ENCODE results near the gene MUC21. TPM values are rescaled to one million over a fixed set of nuclear protein-coding genes. Genes with fewer than 3 reads are reported as not detected.
"Not testable (repeated sequence)": the region's sequence is repeated elsewhere in the genome, so short reads cannot be mapped to it uniquely, and the experiment has no call there.

Gene MUC21
- total RNA-seq, 2 donors from 2014 or later, result not detected

GRCh38 chr6:31020631-31021255 is 37.2 kb downstream of the MUC21 start:
- H3K27ac Mint-ChIP-seq; ATAC-seq; DNase-seq (ENCODE audit: low spot score in 2 of 2); H3K36me3 Mint-ChIP-seq; H3K9me3 Mint-ChIP-seq: not testable (repeated sequence)

- H3K36me3 Mint-ChIP-seq; H3K9me3 Mint-ChIP-seq; DNase-seq (ENCODE audit: low spot score in 2 of 2); H3K27ac Mint-ChIP-seq; ATAC-seq: not testable (repeated sequence)
Measured at GRCh38 chr6:31021705-31022531, 38.4 kb downstream of the MUC21 start.

- DNase-seq (ENCODE audit: low spot score in 2 of 2) (no peak), ATAC-seq (peak; percentile 18 to 58)
- Mint-ChIP-seq H3K36me3 (no peaks in the 10 kb centered on the region), H3K9me3 (no peaks in the 10 kb centered on the region), H3K27ac (no peak overlapping the region)
Measured at GRCh38 chr6:31025595-31025994, 42.1 kb downstream of the MUC21 start.

- DNase-seq (ENCODE audit: low spot score in 2 of 2), result no peak
- peak; percentile 82 to 88 for ATAC-seq
- no peak overlapping the region for H3K27ac Mint-ChIP-seq
- no peaks in the 10 kb centered on the region for H3K36me3 Mint-ChIP-seq
- H3K9me3 Mint-ChIP-seq, result no peaks in the 10 kb centered on the region
Measured at GRCh38 chr6:31031095-31031494, 47.6 kb downstream of the MUC21 start.

GRCh38 chr6:31033075-31033474 is 49.6 kb downstream of the MUC21 start:
- no peaks in the 10 kb centered on the region for H3K36me3 Mint-ChIP-seq

GRCh38 chr6:31035862-31036497 is 52.5 kb downstream of the MUC21 start:
- DNase-seq (ENCODE audit: low spot score in 2 of 2) (no peak), ATAC-seq (no peak)
- Mint-ChIP-seq H3K36me3 (no peaks in the 10 kb centered on the region), H3K27ac (no peak overlapping the region), H3K9me3 (no peaks in the 10 kb centered on the region)

More at GRCh38 chr6:31033075-31033474, 49.6 kb downstream of the MUC21 start:
- Mint-ChIP-seq H3K9me3 (no peaks in the 10 kb centered on the region), H3K27ac (peak overlapping the region in 1 of 2 donors; percentile 10)
- DNase-seq (ENCODE audit: low spot score in 2 of 2) (no peak), ATAC-seq (no peak)

GRCh38 chr6:31037169-31037568 is 53.7 kb downstream of the MUC21 start:
- Mint-ChIP-seq H3K9me3 (no peaks in the 10 kb centered on the region), H3K36me3 (no peaks in the 10 kb centered on the region)
- no peak for DNase-seq (ENCODE audit: low spot score in 2 of 2)

GRCh38 chr6:31037682-31038081 is 54.2 kb downstream of the MUC21 start:
- Mint-ChIP-seq H3K36me3 (no peaks in the 10 kb centered on the region), H3K9me3 (no peaks in the 10 kb centered on the region), H3K27ac (no peak overlapping the region)
- no peak for ATAC-seq
- no peak for DNase-seq (ENCODE audit: low spot score in 2 of 2)

More at GRCh38 chr6:31037169-31037568, 53.7 kb downstream of the MUC21 start:
- no peak for ATAC-seq
- H3K27ac Mint-ChIP-seq, result no peak overlapping the region

- H3K9me3 Mint-ChIP-seq, result no peaks in the 10 kb centered on the region
- ATAC-seq (no peak), DNase-seq (ENCODE audit: low spot score in 2 of 2) (no peak)
- no peak overlapping the region for H3K27ac Mint-ChIP-seq
- no peaks in the 10 kb centered on the region for H3K36me3 Mint-ChIP-seq
Measured at GRCh38 chr6:31038559-31038958, 55.0 kb downstream of the MUC21 start.

Other genes starting within 250 kb of the MUC21 start
- 100 to 1,000 TPM; 194 to 219 TPM for gene FLOT1, start 241.0 kb upstream of the MUC21 start, total RNA-seq
- gene IER3, start 239.2 kb upstream of the MUC21 start, total RNA-seq, result 100 to 1,000 TPM in 1 of 2 donors, 10 to 100 TPM in 1; 70.0 to 279 TPM
- 10 to 100 TPM; 15.2 to 20.7 TPM for gene DDR1, start 99.2 kb upstream of the MUC21 start, total RNA-seq
- 10 to 100 TPM; 27.6 to 44.9 TPM for gene GTF2H4, start 75.5 kb upstream of the MUC21 start, total RNA-seq
- gene VARS2, start 69.5 kb upstream of the MUC21 start, total RNA-seq, result 10 to 100 TPM; 55.1 to 55.7 TPM
- gene SFTA2, start 51.5 kb upstream of the MUC21 start, total RNA-seq, result not detected
- not detected for gene MUCL3, start 42.7 kb upstream of the MUC21 start, total RNA-seq
- gene MUC22, start 26.8 kb downstream of the MUC21 start, total RNA-seq, result not detected
- not detected for gene C6orf15, start 128.9 kb downstream of the MUC21 start, total RNA-seq
- 1 to 10 TPM in 1 of 2 donors, under 1 TPM in 1; 0.41 to 3.2 TPM for gene PSORS1C1, start 131.1 kb downstream of the MUC21 start, total RNA-seq
- not detected for gene CDSN, start 136.7 kb downstream of the MUC21 start, total RNA-seq
- not detected for gene PSORS1C2, start 155.3 kb downstream of the MUC21 start, total RNA-seq
- 10 to 100 TPM; 73.5 to 86.2 TPM for gene CCHCR1, start 174.1 kb downstream of the MUC21 start, total RNA-seq
- gene TCF19, start 174.9 kb downstream of the MUC21 start, total RNA-seq, result 100 to 1,000 TPM in 1 of 2 donors, 10 to 100 TPM in 1; 93.3 to 100 TPM
- gene POU5F1, start 187.0 kb downstream of the MUC21 start, total RNA-seq, result under 1 TPM in 1 of 2 donors, not detected in 1; 0.59 TPM